PFSK-1 (cell line): ENCODE data around the gene HBS1L.

Source experiments
- FOXP2 ChIP-seq: optimal IDR thresholded peaks from 2 replicates; pipeline ENCODE3; 2011; ENCODE audit warnings: borderline replicate concordance, control low read depth, inconsistent platforms; ENCODE audit not compliant: insufficient read depth; ENCODE audit errors: extremely low read length, extremely low read depth
- POLR2AphosphoS5 ChIP-seq: IDR thresholded peaks from 2 replicates; pipeline ENCODE4 v1.6.1; 2012; ENCODE audit warnings: low read depth, mild to moderate bottlenecking, control low read depth, low read length, moderate library complexity
- REST ChIP-seq, 2 experiments: IDR thresholded peaks; 2 replicates each; pipeline versions ENCODE4 v1.6.1 to v1.8.0; 2011 to 2012; ENCODE audit warnings: low read depth in 2 of 2, low read length in 2 of 2, control low read depth in 1 of 2, inconsistent platforms in 1 of 2, mild to moderate bottlenecking in 1 of 2, moderate library complexity in 1 of 2; ENCODE audit not compliant: insufficient read depth in 1 of 2
- SIN3A ChIP-seq: IDR thresholded peaks from 2 replicates; pipeline ENCODE4 v1.6.1; 2012; ENCODE audit warnings: mild to moderate bottlenecking, low read length, moderate library complexity, borderline replicate concordance; ENCODE audit not compliant: insufficient read depth
- TAF1 ChIP-seq: IDR thresholded peaks from 2 replicates; pipeline ENCODE4 v1.6.1; 2012; ENCODE audit warnings: low read length, control low read depth, borderline replicate concordance; ENCODE audit not compliant: insufficient read depth

DNA sequence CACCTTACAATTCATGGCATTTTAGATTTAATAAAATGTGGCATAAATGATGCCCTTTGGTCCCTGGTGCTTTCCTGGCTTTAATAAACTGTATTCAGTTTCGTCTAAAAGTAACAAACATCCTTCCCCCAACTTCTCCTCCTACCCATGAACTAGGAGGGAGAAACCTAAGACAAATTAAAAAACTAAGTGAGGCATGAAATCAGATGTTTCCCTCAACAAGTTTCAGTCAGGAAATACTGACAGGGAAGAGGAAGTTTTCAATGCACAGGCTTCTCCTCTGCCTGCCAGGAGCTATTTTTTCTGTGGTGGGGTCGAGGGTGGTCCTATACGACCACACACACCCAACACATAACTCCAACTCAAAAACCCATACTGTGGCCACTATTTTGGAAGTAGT, 10.0 kb downstream of the HBS1L start:
- TF ChIP-seq SIN3A = no peak
- no peak for TF ChIP-seq REST (IDR thresholded peaks at IDR 0.05; ENCODE audit: insufficient read depth in 1 of 2, low read depth in 2 of 2, low read length in 2 of 2)
- no peak for TF ChIP-seq POLR2AphosphoS5
- no peak for TF ChIP-seq TAF1
- TF ChIP-seq FOXP2 = no peak
